HG02759 (cell line): ENCODE measurements around the gene CMSS1.
"Not testable (repeated sequence)": the region's sequence is repeated elsewhere in the genome, so short reads cannot be mapped to it uniquely, and the experiment has no call there.

Experiments
- ATAC-seq: cut with Tn5 transposase; IDR thresholded peaks from one replicate; pipeline ENCODE4 v1.9.1; 2021; ENCODE audit warnings: mild to moderate bottlenecking, moderate library complexity; ENCODE audit not compliant: unreplicated experiment

Gene CMSS1

DNA sequence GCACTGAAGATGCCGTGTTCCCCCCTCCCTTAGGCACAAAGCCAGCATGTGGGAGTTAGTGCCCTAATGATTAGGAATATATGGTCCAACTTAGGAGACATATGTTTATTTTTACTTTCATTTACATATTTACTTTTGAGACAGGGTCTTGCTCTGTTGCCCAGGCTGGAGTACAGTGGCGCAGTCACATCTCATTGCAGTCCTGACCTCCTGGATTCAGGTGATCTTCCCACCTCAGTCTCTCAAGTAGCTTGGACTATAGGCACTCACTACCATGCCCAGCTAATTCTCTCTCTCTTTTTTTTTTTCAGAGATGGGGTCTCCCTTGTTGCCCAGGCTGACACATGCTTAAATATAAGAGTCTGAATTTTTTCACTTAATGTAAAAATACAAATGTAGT lies 391.5 kb downstream of the CMSS1 start:
- ATAC-seq = no peak

DNA sequence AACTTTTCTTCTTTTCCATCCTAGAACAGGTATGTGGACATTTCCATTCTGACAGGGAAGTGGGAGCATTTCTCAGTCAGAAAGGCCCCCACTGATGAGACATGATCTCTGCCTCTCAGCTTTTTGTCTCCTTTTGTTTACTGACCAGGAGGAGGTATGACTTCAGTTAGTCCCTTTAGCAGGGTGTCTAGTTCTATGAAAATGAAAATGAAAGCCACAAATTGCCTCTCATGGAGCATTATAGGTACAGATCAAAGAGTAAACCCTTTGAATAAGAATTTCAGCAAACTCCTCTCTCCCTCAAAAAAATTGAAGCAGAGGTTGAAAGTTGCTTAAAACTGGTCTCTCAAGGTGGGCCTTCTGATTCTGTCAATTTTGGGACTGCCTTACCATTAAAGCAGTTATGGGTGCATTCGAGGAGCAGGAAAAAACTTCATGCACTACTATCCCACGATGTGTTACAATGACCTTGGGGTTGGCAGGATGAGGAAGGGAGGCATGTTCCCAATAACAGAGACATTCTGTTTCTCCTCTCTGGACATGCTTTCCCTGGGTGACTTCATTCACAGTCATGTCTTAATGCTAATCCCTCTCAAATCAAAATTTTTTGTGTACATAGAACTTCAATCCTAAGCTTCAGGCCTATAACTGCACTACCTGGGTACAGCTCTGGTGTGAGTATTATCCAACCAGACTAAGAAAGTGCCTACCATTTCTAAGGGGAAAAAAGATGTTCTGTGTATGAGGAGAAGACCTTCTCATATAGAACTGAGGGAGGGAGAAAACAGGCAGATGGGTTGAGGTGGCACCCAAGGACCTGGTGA lies 392.5 kb downstream of the CMSS1 start:
- ATAC-seq = peak; percentile 91

GRCh38 chr3:100210772-100211135 lies 393.1 kb downstream of the CMSS1 start:
- ATAC-seq = no peak

- no peak for ATAC-seq
These were observed 396.4 kb downstream of the CMSS1 start for GRCh38 chr3:100213891-100214573.

- ATAC-seq = no peak
These were observed 396.9 kb downstream of the CMSS1 start for GRCh38 chr3:100214574-100214964.

DNA sequence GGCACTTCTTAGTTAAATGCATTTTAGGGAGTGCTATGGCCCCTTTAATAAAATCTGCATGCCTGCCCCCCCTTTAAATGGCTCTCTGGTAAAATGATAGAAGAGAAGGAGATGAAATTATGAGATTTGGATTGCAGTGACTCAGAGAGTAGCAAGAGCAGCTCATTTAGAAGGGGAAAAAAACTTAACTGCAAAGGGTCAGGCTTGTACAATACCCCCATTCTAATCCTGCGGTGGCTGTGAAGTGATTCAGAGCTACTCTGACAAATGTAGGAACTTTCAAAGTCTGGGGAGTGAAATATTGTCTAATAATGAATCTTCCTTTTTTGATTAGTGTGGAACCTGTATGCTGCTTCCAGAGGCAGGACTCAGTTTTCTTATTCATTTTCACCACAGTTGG lies 399.1 kb downstream of the CMSS1 start:
- no peak for ATAC-seq

GRCh38 chr3:100221159-100221558 lies 403.5 kb downstream of the CMSS1 start:
- no peak for ATAC-seq

- ATAC-seq = no peak
These were observed 407.5 kb downstream of the CMSS1 start for GRCh38 chr3:100225193-100225592.

GRCh38 chr3:100225883-100226282 lies 408.2 kb downstream of the CMSS1 start:
- ATAC-seq = no peak

DNA sequence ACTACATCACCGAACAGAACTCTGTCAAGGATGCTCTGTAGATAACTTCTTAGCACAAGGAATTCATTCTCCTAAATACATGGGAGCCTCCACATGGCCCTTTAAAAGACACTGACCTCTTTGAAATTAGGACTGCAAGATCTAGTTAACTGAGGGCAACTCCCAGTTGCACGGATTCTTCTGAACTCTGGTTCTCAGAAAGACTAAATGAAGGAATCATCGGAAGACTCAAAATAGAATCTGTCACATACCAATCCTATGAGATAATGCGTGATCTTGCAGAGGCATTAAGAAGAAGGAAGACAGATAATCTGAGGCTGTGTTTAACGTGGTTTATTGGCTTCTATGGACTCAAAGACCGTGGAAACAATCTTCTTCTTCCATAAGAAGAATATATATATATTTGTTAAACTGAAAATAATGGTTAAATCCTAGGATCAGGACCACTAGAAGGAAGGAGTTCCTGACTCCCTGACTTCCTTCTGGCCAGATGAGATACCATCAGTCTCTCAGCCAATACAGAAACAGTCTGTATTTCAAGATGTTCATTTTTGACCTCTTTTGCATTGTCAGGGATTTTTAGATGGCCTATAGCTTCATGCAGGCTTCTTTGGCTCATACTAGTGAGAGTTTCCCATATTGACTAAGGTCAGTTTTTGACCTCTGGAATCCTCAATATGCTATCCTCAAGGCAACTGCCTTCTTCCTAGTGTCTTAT lies 409.2 kb downstream of the CMSS1 start:
- no peak for ATAC-seq

DNA sequence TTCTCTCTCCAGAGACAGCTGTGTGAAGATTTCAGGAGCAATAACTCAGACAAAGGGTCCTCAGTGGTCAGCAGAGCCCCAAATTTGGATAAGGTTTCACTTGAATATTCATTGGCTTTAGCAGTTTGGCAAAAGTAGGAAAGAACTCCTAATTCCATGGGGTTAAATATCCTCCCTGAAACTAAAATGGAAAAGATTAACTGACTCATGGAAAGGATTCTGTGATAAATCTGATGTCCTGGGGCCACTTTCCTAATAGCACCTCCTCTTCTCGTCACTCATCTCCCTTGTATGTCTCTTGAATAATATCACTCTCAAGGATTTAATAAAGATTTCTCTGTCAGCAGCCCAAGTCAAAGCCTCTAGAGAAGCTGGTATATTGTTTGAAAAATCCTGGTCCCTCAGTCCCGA lies 409.9 kb downstream of the CMSS1 start:
- no peak for ATAC-seq

GRCh38 chr3:100228247-100228646 lies 410.6 kb downstream of the CMSS1 start:
- no peak for ATAC-seq

- not testable (repeated sequence) for ATAC-seq
These were observed 411.5 kb downstream of the CMSS1 start for GRCh38 chr3:100229188-100229587.

- no peak for ATAC-seq
These were observed 413.0 kb downstream of the CMSS1 start for GRCh38 chr3:100230710-100231109.
